OCI-LY3 (cell line): ENCODE data around the gene MCC.

Source experiments
- H2AFZ ChIP-seq: fragments of 200-600, 300-600 bp; shearing (Covaris generic); 2 replicates; pipeline ENCODE4 v1.6.0; 2014; ENCODE audit warnings: antibody characterized with exemption, low read depth, low read length
- H3K27ac ChIP-seq: fragments of 200-600, 300-600 bp; sonication (generic); 2 replicates; pipeline ENCODE4 v1.5.1; 2014; ENCODE audit warnings: mild to moderate bottlenecking, low read length, moderate library complexity, mixed read lengths
- H3K27me3 ChIP-seq: fragments of 200-600, 300-600 bp; sonication (generic); 2 replicates; pipeline ENCODE4 v1.6.1; 2014; ENCODE audit warnings: low read depth, low read length, mixed read lengths
- H3K36me3 ChIP-seq: fragments of 200-600, 300-600 bp; sonication (generic); replicated peaks from 2 replicates; pipeline ENCODE3; 2014; ENCODE audit warnings: low read depth, low read length, mixed read lengths
- H3K4me1 ChIP-seq: fragments of 300-600, 200-600 bp; sonication (generic); 2 replicates; pipeline ENCODE4 v1.6.1; 2014; ENCODE audit warnings: low read length, mixed read lengths
- H3K4me2 ChIP-seq: fragments of 200-600, 300-600 bp; sonication (generic); 2 replicates; pipeline ENCODE4 v1.6.1; 2014; ENCODE audit warnings: low read length, mixed read lengths
- H3K4me3 ChIP-seq: fragments of 300-600, 200-600 bp; sonication (generic); 2 replicates; pipeline ENCODE4 v1.5.1; 2014; ENCODE audit warnings: antibody characterized with exemption, mild to moderate bottlenecking, low read length, moderate library complexity
- H3K79me2 ChIP-seq: fragments of 300-600, 200-600 bp; shearing (Covaris generic); 2 replicates; pipeline ENCODE4 v1.6.1; 2014; ENCODE audit warnings: mild to moderate bottlenecking, low read length, mixed read lengths
- H3K9ac ChIP-seq: fragments of 300-600, 200-600 bp; shearing (Covaris generic); 2 replicates; pipeline ENCODE4 v1.6.0; 2014; ENCODE audit warnings: mild to moderate bottlenecking, low read length, moderate library complexity
- H3K9me3 ChIP-seq: fragments of 200-600, 300-600 bp; shearing (Covaris generic); 2 replicates; pipeline ENCODE4 v1.6.1; 2014; ENCODE audit warnings: low read length, mixed read lengths; ENCODE audit not compliant: insufficient read depth
- H4K20me1 ChIP-seq: fragments of 200-600, 300-600 bp; sonication (generic); 2 replicates; pipeline ENCODE4 v1.6.1; 2016; ENCODE audit warnings: low read length, mixed read lengths; ENCODE audit not compliant: insufficient read depth
- EZH2phosphoT487 ChIP-seq: fragments of 200-600 bp; shearing (Covaris generic); IDR thresholded peaks from 2 replicates; pipeline ENCODE4 v1.6.1; 2018; ENCODE audit warnings: antibody characterized with exemption, mixed run types, low read depth
- TF ChIP-seq, protein P1 (sequence below): fragments of 200-600, 300-600 bp; sonication (generic); IDR thresholded peaks from 2 replicates; pipeline ENCODE4 v1.5.1; 2014; ENCODE audit warnings: antibody characterized with exemption, low read length, low read depth

Gene MCC

GRCh38 chr5:113147101-113147508, 341.1 kb downstream of the MCC start:
- no peaks in the 10 kb centered on the region for H3K79me2 ChIP-seq
- no peak overlapping the region for H3K27ac ChIP-seq
- no peaks in the 10 kb centered on the region for H4K20me1 ChIP-seq
- no peaks in the 10 kb centered on the region for H3K4me1 ChIP-seq
- H3K4me3 ChIP-seq = no peak overlapping the region
- H3K9me3 ChIP-seq = no peaks in the 10 kb centered on the region
- TF ChIP-seq EZH2phosphoT487 = no peak
- TF ChIP-seq, protein P1, sequence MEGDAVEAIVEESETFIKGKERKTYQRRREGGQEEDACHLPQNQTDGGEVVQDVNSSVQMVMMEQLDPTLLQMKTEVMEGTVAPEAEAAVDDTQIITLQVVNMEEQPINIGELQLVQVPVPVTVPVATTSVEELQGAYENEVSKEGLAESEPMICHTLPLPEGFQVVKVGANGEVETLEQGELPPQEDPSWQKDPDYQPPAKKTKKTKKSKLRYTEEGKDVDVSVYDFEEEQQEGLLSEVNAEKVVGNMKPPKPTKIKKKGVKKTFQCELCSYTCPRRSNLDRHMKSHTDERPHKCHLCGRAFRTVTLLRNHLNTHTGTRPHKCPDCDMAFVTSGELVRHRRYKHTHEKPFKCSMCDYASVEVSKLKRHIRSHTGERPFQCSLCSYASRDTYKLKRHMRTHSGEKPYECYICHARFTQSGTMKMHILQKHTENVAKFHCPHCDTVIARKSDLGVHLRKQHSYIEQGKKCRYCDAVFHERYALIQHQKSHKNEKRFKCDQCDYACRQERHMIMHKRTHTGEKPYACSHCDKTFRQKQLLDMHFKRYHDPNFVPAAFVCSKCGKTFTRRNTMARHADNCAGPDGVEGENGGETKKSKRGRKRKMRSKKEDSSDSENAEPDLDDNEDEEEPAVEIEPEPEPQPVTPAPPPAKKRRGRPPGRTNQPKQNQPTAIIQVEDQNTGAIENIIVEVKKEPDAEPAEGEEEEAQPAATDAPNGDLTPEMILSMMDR = no peak
- no peak overlapping the region for H3K4me2 ChIP-seq
- no peak overlapping the region for H3K9ac ChIP-seq
- H3K36me3 ChIP-seq = no peaks in the 10 kb centered on the region
- H3K27me3 ChIP-seq = no peaks in the 10 kb centered on the region
- H2AFZ ChIP-seq = no peak overlapping the region

DNA sequence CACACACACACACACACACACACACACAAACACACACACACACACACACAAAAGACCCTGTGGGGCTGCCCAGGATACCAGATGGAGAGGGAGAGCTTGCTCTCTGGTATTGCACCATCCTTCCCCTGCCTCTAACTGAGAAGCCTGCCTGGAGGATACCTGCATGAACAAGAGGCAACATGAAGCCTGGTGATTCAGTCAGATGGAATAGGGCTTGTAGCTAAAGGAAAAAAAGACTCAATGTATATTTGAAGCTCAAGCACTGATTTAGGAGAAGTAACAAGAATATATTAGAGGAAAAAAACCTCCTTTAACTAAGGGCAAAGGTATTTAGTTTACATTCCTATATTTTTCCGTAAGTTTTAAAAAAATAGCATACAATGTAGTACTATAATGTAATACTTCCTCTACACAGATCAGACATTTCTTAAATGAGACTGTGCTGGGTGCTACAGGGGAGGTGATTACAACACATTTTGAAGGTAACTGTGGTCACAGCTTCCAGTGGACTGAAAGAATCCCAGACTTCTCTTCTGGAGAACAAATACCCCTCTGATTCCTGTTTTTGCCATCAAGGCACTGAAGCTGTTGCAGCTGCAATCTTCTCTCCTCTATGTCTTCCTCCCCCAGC, 342.4 kb downstream of the MCC start:
- TF ChIP-seq, protein P1 = no peak
- TF ChIP-seq EZH2phosphoT487 = no peak
- Histone ChIP-seq H3K27ac (no peak overlapping the region), H3K4me3 (no peak overlapping the region)

GRCh38 chr5:113142186-113142585, 346.1 kb downstream of the MCC start:
- H3K27me3 ChIP-seq = no peaks in the 10 kb centered on the region
- no peaks in the 10 kb centered on the region for H3K4me1 ChIP-seq
- H3K9me3 ChIP-seq = no peaks in the 10 kb centered on the region
- no peaks in the 10 kb centered on the region for H4K20me1 ChIP-seq
- no peak overlapping the region for H3K9ac ChIP-seq
- H3K4me3 ChIP-seq = no peak overlapping the region
- no peak overlapping the region for H2AFZ ChIP-seq
- TF ChIP-seq, protein P1 = no peak
- TF ChIP-seq EZH2phosphoT487 = no peak
- no peak overlapping the region for H3K27ac ChIP-seq
- no peaks in the 10 kb centered on the region for H3K79me2 ChIP-seq
- H3K4me2 ChIP-seq = no peak overlapping the region
- no peaks in the 10 kb centered on the region for H3K36me3 ChIP-seq

More for the DNA sequence above, 342.4 kb downstream of the MCC start:
- no peaks in the 10 kb centered on the region for H3K79me2 ChIP-seq
- H3K27me3 ChIP-seq = no peaks in the 10 kb centered on the region
- no peak overlapping the region for H3K4me2 ChIP-seq
- no peaks in the 10 kb centered on the region for H3K36me3 ChIP-seq
- H3K9ac ChIP-seq = no peak overlapping the region
- no peaks in the 10 kb centered on the region for H4K20me1 ChIP-seq
- no peaks in the 10 kb centered on the region for H3K4me1 ChIP-seq
- H2AFZ ChIP-seq = no peak overlapping the region
- H3K9me3 ChIP-seq = no peaks in the 10 kb centered on the region

GRCh38 chr5:113140837-113141671, 347.2 kb downstream of the MCC start:
- H3K4me3 ChIP-seq = no peak overlapping the region
- H4K20me1 ChIP-seq = no peaks in the 10 kb centered on the region
- no peaks in the 10 kb centered on the region for H3K9me3 ChIP-seq
- H3K9ac ChIP-seq = no peak overlapping the region
- no peaks in the 10 kb centered on the region for H3K36me3 ChIP-seq
- TF ChIP-seq EZH2phosphoT487 = no peak
- TF ChIP-seq, protein P1 = no peak
- H3K27me3 ChIP-seq = no peaks in the 10 kb centered on the region
- H2AFZ ChIP-seq = no peak overlapping the region
- no peaks in the 10 kb centered on the region for H3K79me2 ChIP-seq
- no peak overlapping the region for H3K4me2 ChIP-seq
- H3K4me1 ChIP-seq = no peaks in the 10 kb centered on the region
- no peak overlapping the region for H3K27ac ChIP-seq
